GM18507 (cell line): ENCODE data around the gene GABBR2.

Experiments used
- DNase-seq: peaks from one replicate; pipeline ENCODE4 v3.0.0; 2011; ENCODE audit warnings: low read depth; ENCODE audit not compliant: insufficient read length; ENCODE audit errors: extremely low spot score
- FAIRE-seq: peaks from 2 replicates; lab custom pipeline; 2011; peaks lifted over from hg19 to GRCh38; lab: Jason Lieb, UNC

Gene GABBR2

DNA sequence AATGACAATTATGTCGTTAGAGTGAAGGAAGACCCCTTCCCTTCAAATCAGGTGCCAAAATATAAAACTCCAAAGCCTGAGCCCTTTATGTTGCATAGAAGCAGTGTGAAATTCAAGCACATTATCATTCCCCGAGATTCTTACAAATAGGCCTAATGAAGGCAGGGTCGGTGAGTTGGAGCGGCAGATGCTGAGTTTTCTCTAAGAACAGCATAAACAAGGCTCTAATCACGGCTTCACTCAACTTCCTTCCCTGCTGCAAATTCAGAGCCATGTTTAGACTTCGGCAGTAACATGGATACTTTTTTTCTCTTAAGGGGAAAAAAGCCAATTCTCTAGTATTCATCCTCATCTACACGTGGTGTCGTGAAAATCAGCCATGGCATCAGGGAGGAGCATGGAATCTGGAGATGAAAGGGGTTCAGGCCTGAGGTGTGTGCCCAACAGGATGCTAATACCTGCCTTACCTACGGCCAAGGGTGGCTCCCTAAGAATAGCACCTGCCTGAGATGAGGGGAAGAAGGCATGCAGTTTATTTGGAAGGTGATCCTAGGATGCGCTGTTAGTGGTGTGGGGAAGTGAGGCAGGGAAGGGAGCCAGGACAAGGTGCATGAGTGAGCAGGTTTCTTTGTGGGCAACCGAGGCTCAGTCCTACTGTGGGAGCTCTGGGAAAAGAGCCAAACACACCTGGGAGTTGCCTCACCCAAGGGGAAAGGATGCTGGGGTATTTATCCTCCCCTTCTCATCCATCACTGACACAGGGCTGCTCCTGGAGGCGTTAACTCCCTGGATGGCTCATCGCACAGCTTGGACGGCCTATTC lies 306.5 kb downstream of the GABBR2 start:
- FAIRE-seq (no peak), DNase-seq (no peak)

DNA sequence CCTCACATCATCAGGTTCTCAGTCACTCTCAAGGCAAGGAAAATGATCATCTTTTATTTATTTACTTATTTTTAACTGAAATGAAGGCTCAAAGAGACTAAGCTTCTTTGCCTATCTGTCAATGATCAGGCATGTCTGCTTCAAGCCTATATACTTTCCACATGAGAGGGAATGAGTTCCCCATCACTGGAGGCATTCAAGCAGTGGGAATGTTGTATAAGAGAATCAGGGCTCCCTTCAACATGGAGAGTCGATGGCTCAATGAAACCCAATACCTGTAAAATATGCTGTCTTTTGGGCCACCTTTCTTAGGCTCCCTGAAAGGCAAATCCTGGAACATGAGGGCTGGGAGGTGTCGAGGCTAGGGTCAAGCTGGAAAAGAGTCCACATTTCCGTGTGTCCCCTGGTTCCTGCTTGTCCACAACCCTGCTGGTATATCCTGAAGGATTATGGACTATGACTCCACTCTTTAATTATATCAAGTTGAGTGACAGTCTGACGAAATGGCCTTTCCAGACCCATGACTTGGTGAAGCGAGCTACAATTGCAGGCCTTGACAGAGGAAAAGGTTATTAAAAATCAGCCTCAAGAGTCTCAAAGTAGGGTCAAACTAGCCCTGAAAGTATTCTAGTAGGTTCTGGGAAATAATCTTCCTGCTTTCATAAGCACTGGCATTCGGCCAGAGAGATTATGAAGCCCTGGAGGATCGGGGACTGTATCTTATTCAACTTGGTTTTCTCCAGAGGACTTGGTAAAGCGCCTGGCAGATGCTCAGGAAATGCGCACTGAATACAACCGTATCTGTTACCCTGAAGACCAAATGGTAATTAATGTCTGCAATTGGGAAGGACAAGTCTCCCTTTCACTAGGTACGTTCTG lies 307.4 kb downstream of the GABBR2 start:
- DNase-seq, result no peak
- FAIRE-seq, result no peak

DNA sequence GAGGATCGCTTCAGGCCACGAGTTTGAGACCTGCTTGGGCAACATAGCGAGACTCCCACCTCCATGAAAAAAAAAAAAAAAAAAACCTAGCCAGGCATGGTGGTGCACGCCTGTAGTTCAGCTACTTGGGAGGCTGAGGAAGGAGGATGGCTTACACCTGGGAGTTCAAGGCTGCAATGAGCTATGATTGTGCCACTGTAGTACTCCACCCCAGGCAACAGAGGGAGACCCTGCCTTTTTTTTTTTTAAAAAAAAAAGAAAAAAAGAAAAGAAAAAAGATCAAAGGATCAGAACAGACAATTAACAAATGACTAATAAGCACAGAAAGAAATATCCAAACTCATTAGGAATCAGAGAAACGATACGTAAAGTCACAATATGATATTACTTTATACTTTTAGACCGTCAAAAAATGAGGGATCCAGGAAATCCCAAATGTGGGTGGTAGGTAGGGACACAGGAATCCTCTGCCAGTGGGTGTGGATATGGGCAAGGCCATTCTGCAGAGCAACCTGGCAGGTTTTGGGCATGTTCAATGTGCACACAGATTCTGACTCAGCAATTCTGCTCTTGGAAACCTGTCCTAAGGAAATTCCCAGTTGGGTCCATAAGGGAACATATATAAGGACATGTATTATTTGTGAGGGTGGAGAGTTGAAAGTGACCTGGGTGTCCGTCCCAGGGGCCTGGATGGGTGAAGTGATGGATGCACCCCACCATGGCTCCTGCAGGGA lies 308.6 kb downstream of the GABBR2 start:
- DNase-seq, result no peak
- no peak for FAIRE-seq

DNA sequence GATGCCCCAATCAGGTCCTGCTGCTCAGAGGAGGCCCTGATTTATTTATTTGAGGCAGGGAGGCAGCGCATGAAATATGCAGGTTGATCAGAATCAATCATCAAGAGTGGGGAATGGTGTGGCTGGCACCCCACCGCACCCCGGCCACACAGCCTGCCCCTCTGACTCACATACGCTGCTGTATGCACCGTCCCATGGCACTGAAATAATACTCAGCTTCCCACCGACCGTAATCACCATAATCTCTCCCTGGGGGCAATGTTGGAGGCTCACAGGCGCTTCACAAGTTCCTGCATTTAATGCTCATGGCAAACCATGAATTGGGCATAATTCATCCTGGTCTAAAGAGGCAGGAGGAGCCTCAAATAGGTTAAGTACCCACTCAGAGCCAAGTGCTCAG lies 312.1 kb downstream of the GABBR2 start:
- DNase-seq (no peak), FAIRE-seq (no peak)

DNA sequence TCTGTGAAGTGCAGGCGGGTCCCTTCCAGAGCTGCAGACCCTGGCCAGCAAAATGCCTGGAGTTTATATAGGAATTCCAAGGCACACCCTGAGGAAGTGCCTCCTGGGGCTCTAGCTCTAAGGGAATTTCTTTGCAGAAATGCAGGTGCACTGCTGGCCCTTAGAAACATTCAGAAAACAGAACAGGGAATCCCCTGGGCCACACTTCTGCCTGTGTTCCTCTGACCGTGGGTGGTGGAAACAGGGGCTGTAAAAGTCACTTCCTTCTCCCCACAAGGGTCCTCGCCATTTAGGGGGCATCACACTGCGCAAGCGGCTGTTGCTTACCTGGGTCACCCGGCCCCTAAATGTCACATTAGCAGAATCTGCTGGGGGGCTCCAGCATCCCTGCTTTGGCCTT lies 312.5 kb downstream of the GABBR2 start:
- FAIRE-seq (no peak), DNase-seq (no peak)

DNA sequence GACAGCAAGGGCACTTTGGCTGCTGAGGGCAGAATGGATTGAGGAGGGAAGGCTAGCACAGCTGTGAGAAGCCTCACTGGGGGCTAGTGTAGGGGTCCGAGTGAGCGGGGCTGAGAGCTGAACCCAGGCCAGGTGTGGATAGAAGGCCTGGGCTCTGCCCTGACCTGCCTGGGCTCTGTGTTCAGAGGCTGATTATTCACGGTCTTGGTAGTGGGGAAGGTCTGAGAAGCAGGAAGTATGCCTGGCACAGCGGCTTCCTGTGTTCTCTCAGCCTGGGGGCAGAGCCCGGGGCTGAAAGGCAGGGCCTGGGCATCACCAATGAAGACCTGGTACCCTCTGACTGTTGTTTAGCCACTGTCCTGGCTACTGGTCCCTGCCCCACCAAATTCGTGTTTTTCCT lies 316.9 kb downstream of the GABBR2 start:
- FAIRE-seq (no peak), DNase-seq (no peak)

DNA sequence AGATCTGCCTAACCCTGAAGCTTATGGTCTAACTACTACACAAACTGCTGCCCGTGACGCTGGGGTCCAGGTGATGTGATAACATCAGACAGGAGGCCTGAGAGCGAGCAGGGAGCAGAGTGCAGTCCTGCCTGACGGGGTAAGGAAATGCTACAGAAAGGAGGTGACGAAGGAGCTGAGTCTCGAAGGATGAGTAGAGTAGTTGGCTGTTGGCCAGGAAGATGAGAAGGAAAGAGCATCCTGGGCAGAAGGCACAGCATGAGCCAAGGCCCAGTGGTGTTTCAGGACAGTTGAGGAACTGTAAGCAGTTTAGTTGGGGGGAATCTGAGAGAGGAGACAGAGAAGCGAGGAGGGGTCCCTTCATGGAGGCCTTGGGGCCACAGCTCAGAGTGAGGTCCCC lies 317.3 kb downstream of the GABBR2 start:
- no peak for DNase-seq
- FAIRE-seq, result no peak

DNA sequence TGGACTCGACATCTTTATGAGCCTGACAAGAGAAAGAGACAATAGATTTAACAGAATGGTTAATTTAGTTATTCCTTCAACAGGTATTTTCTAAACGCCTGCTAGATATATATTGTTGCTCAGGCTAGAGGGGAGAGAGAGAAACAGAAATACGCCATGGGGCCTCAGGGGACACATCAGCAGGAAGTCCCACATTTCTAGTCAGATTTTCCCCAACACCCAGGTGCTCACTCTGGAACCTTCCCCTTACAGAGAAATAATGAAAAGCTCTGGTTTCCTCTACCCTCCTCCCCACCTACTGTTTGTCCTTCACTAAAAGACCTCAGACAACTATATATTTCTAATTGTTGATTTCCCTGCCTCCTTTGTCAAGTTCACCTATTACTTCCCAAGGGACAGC lies 323.0 kb downstream of the GABBR2 start:
- no peak for DNase-seq
- FAIRE-seq, result peak; percentile 62

DNA sequence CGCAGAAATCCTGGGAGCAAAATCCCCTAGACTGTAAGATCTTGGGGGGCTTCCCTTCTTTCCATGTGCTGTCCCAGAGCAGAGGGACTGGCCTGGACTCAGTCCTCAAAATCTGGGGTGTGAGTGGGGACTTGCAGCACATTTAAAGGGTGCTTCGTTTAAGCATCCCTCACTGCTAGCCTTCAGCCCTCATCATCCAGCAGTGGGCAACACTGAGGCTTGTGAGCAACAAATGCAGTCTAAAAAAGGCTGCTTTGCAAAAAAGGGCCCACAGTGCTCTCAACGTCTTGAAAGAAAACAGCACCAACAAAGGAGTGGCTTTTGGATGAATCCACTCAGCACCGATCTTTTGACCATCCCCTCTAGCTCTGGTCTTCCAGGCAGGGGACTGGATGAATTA lies 325.0 kb downstream of the GABBR2 start:
- no peak for FAIRE-seq

DNA sequence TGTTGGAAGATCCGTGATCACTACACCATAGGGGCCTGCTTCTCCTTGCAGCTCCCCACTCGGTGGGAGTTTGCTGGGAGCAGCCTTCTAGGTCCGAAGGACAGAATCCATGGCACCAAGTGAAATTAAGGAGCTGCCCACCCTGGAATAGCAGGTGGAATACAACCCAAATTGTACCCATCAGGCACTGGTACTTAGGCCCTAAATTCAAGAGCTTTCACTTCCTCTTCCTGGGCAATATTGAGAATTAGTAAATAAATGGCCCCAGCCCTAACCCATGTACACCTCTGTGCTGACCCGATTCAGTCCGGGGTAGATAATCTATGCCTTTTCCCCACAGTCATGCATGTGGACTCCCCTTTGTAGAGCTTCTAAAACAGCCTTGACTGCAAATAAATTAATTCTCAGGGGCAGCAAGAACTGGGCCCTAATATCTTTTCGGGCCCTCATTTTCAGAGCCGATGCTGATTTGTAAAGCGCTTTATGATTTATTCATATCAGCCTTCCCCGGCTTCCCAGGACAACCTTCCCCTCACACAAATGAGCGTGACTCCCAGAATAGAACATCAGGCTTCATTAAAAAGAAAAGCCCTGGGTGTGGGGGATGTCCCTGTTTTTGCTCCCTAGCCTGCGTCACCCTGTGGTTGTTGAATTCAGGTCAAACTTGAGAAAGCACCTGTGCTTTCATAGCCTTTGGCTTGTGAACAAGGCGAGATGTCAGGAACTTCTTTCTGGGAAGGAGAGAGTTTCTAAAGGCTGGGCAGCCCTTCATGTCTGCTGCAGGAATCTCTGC lies 327.2 kb downstream of the GABBR2 start:
- no peak for DNase-seq
- FAIRE-seq, result peak; percentile 24

More for the DNA sequence above, 325.0 kb downstream of the GABBR2 start:
- no peak for DNase-seq

DNA sequence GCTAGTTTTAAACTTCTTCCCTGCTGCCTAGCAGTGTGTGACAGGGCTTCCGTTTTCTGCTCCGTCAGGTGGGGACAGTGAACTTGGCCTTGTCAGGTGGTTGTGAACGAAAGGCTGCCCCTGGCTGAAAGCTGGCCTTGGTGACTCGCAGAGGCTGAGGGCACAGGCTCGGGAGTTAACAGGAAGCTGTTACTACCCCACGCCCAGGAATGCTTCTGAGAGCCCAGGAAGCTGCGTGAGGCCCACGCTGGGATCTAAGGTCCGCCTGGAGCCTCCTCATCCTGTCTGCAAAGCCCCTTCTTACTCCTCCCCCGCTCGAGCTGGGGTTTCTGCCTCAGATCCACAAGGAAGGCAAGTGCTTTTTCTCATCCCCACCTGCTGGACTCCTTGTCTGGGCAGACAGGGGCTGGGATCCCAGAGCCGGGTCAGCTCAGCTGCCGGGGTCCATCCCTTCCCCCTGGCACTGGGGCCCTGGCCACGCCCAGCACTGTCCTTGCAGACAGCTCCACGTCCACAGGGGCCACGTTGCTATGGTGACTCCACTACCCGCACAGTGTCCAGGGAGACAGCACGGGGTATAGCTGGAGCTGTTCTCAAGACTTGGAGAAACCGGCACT lies 328.6 kb downstream of the GABBR2 start:
- peak; percentile 90 for FAIRE-seq
- peak; percentile 25 for DNase-seq

DNA sequence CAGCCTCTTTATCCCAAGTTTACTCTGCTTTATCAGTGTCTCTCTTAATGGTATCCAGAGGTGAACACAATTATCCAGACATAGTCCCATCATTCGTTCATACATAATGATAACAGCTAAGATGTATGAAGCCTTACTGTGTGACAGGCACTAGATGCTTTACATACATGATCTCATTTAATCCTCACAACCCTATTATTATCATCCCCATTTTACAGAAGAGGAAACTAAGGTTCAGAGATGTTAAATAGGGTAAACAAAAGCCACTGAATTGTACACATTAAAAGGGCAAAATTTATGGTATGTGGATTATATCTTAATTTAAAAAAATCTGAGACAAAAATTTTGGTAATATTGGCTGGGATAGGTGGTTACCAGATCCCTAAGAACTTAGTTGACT lies 329.2 kb downstream of the GABBR2 start:
- no peak for FAIRE-seq
- DNase-seq, result no peak

DNA sequence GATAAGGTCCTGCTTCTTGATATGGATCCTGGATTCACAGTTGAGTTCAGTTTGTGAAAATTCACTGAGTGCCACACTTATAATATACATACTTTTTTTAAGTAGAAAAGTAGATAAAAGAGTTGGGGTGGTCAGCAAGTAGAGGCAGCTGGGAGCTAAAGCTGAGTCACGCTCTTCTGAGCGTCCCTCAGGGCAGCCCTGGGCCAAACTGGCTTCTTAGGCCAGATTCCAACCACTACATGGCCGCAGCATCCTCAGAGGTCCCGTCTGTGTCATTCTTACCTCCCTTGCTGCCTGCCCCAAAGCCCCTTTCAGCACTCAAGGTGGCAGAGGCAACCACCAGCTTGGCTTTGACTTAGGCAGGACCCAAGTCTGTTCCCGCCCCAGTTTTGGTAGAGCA lies 329.9 kb downstream of the GABBR2 start:
- FAIRE-seq (no peak), DNase-seq (no peak)

DNA sequence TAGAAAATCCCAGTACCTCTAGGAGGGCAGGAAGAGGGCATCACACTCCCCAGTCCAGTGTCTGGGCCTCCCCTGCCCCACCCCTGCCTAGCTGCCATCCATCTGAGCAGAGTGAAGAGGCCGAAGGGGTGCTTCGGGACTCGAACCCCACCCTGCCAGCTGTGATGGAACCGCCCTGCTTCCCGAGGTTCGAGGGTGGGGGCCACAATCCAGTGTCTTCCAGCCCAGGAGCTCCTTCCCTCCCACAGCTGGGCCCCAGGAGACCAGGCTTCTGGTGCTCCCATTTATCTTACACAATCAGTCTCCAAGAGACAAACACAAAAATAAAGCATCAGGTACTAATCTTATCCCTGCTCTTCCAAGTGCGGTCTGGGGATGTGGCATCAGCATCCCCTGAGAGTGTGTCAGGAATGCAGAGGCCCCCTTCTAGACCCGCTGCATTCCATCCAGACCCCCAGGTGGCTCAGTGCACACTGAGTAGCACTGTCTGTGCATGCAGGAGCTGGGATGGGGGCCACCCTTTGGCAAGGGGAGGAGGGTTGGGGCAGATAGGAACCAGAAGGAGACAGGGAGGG lies 330.4 kb downstream of the GABBR2 start:
- DNase-seq, result no peak
- no peak for FAIRE-seq

DNA sequence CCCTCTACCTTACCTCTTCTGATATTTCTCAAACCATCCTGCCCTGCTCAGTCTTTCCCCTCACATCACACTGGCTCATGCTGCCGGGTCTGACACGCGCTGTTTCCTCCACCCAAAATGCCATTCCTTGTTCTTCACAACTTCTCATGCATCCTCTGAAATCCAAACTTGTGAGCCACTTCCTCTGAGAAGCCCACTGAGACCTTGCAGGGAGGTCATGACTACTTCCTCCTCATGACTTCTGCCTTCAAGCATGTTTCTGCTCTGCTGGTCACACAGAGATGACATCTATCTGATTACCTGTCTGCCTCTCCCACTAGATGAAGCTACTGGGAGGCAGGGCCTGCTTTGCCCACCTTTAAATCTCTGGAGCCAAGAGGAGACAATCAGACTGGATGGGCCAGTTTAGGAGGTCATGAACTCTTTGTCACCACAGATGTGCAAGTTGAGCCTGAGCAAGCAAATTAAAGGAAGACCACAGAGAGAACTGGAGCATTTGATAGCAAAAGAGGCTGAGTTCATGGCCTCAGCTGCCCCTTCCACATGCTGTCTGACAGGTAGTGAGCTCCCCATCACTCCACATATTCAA lies 333.5 kb downstream of the GABBR2 start:
- DNase-seq (no peak), FAIRE-seq (peak; percentile 67)

DNA sequence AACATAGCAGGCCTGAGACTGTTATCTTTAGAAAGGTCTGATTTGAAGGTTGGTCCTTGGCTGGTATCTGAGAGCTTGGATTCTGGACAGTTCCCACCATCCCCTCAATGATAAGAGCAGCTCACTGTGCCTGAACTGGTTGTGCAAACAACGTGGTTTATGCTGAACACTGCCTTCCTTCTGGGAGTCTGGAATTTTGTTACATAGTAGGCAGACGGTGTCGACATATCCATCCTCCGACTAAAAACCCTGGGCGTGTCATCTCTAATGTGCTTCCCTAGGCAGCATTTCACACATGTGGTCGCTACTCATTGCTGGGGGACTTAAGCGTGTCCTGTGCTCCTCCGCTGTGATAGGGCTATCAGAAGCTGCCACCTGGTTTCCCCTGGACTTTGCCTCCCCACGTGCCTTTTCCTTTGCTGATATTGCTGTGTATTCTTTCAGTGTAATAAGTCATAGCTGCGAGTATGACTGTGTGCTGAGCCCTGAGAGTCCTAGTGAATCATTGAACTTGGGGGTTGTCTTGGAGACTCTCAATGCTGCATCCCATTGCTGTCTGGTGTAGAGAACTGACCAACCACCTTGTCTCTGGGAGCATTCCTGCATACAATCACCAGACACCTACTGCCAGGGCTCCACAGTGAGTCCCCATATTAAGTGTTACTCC lies 334.2 kb downstream of the GABBR2 start:
- DNase-seq (no peak), FAIRE-seq (no peak)

DNA sequence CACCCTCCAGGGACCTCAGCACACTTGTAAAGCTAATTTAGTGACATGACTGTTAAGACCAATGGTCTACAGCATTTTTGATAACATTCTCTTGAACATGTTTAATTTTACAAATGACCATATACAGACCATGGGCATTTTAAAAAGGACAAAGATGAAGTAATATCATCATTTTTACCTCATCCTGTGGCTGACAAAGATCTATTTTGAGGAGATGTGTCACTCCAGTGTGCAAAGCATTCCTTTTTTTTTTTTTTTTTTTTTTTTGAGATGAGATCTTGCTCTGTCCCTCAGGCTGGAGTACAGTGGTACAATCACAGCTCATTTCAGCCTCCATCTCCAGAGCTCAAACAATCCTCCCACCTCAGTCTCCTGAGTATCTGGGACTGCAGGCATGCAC lies 335.1 kb downstream of the GABBR2 start:
- DNase-seq (no peak), FAIRE-seq (no peak)
